Kidney (tissue), 22 donors: ENCODE measurements around the gene CCDC69. TPM values are rescaled to one million over a fixed set of nuclear protein-coding genes. Genes with fewer than 3 reads are reported as not detected.

Experiments used
- DNase-seq, 5 donors: peaks; one replicate each; pipeline ENCODE4 v3.0.0-alpha.2; 2013 to 2020
- FAIRE-seq: peaks from 2 replicates; lab custom pipeline; 2012; peaks lifted over from hg19 to GRCh38; lab: Jason Lieb, UNC
- H3K27ac ChIP-seq, 2 donors: one replicate each; pipeline ENCODE4 v1.7.0; 2013; ENCODE audit warnings: low read depth in 2 of 2, low read length in 2 of 2, inconsistent platforms in 1 of 2
- H3K27me3 ChIP-seq: one replicate; pipeline ENCODE4 v1.7.1; 2013; ENCODE audit warnings: low read length, inconsistent platforms; ENCODE audit not compliant: control insufficient read depth, insufficient read depth
- H3K36me3 ChIP-seq, 3 donors: one replicate each; pipeline versions ENCODE4 v1.7.0 to v1.7.1; 2013; ENCODE audit warnings: low read length in 3 of 3, control low read depth in 1 of 3, inconsistent platforms in 1 of 3; ENCODE audit not compliant: insufficient read depth in 3 of 3, control insufficient read depth in 2 of 3
- H3K4me1 ChIP-seq, 3 donors: one replicate each; pipeline versions ENCODE4 v1.7.0 to v1.7.1; 2013; ENCODE audit warnings: low read length in 3 of 3, inconsistent platforms in 1 of 3, low read depth in 1 of 3; ENCODE audit not compliant: control insufficient read depth in 2 of 3, insufficient read depth in 2 of 3
- H3K4me3 ChIP-seq, 3 donors: one replicate each; pipeline versions ENCODE4 v1.7.0 to v1.8.1; 2013; ENCODE audit warnings: low read length in 3 of 3, control low read depth in 1 of 3, inconsistent platforms in 1 of 3
- H3K9ac ChIP-seq, 3 donors: one replicate each; pipeline versions ENCODE4 v1.7.0 to v1.7.1; 2013; ENCODE audit warnings: low read length in 3 of 3, control low read depth in 1 of 3, inconsistent platforms in 1 of 3
- H3K9me3 ChIP-seq, 3 donors: one replicate each; pipeline versions ENCODE4 v1.7.0 to v1.7.1; 2013; ENCODE audit warnings: low read length in 3 of 3, control low read depth in 1 of 3, inconsistent platforms in 1 of 3; ENCODE audit not compliant: control insufficient read depth in 2 of 3, insufficient read depth in 1 of 3
- intact Hi-C: fragments of 100-400 bp; cut with DNase I; formaldehyde crosslinking; loops from one replicate; pipeline ENCODE4 v1.11.1; 2022
- long read RNA-seq, 10 donors: library from polyadenylated mRNA in 1 of 10; unstranded in 1 of 10; transcript quantifications; one replicate each; pipeline ENCODE4 v2.0.0 and lab custom pipeline, GENCODE V29; 2021 to 2026
- polyA plus RNA-seq: library from polyadenylated mRNA; stranded (reverse); fragments of 350-450 nt; fragmentation: Illumina TruSeq; extraction: RNeasy Lipid Tissue Mini Kit (QIAGEN cat#74804); gene quantifications from one replicate; pipeline ENCODE4 v1.2.3, GENCODE V29; 2014; ENCODE audit warnings: low read depth, low replicate concordance; ENCODE audit not compliant: insufficient read depth
- total RNA-seq: library from RNA; stranded (reverse); fragmentation: NEBNext Ultra II Directional; extraction: Animal tissue kit (Norgen Biotek cat#: 25700); gene quantifications from one replicate; pipeline ENCODE4 v1.2.1, GENCODE V29; 2021
- TF ChIP-seq, protein P1 (sequence below): IDR thresholded peaks from 3 replicates; pipeline ENCODE4 v1.5.1; 2012; ENCODE audit warnings: mild to moderate bottlenecking, moderate library complexity, borderline replicate concordance; ENCODE audit not compliant: insufficient read depth; ENCODE audit errors: extremely low read depth
- donor health status: control.
- donor health status: control.
- donor health status: control.
- donor health status: control.
- donor health status: control.
- donor health status: DM: yes; HTN: yes; CAD: no.
- donor health status: Normal renal cell carcinoma (clear cell type).

The CCDC69 gene, protein sequence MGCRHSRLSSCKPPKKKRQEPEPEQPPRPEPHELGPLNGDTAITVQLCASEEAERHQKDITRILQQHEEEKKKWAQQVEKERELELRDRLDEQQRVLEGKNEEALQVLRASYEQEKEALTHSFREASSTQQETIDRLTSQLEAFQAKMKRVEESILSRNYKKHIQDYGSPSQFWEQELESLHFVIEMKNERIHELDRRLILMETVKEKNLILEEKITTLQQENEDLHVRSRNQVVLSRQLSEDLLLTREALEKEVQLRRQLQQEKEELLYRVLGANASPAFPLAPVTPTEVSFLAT
- total RNA-seq (22.8 TPM), polyA plus RNA-seq (11.1 TPM)
- long read RNA-seq, donor 1 = 0 reads
- long read RNA-seq, donor 2, partial matches to known transcripts = 0 of 2 reads
- long read RNA-seq, donor 2, other reads (novel, unspliced or antisense) = 0 of 2 reads
- long read RNA-seq, donor 3, partial matches to known transcripts = 0 of 1 reads
- long read RNA-seq, donor 3, other reads (novel, unspliced or antisense) = 0 of 1 reads
- long read RNA-seq, donor 4 = 0 reads
- long read RNA-seq, donor 5 = 0 reads
- long read RNA-seq, donor 6 = 0 reads
- long read RNA-seq, donor 7, transcript CCDC69-201 (9 exons, 3,451 nt) = major isoform, 10 of 21 reads
- long read RNA-seq, donor 7, partial matches to known transcripts = 1 of 21 reads
- long read RNA-seq, donor 7, other reads (novel, unspliced or antisense) = 10 of 21 reads
- long read RNA-seq, donor 8 = 0 reads
- long read RNA-seq, donor 9 = 0 reads
- long read RNA-seq, donor 10, partial matches to known transcripts = 0 of 1 reads
- long read RNA-seq, donor 10, other reads (novel, unspliced or antisense) = 0 of 1 reads

DNA sequence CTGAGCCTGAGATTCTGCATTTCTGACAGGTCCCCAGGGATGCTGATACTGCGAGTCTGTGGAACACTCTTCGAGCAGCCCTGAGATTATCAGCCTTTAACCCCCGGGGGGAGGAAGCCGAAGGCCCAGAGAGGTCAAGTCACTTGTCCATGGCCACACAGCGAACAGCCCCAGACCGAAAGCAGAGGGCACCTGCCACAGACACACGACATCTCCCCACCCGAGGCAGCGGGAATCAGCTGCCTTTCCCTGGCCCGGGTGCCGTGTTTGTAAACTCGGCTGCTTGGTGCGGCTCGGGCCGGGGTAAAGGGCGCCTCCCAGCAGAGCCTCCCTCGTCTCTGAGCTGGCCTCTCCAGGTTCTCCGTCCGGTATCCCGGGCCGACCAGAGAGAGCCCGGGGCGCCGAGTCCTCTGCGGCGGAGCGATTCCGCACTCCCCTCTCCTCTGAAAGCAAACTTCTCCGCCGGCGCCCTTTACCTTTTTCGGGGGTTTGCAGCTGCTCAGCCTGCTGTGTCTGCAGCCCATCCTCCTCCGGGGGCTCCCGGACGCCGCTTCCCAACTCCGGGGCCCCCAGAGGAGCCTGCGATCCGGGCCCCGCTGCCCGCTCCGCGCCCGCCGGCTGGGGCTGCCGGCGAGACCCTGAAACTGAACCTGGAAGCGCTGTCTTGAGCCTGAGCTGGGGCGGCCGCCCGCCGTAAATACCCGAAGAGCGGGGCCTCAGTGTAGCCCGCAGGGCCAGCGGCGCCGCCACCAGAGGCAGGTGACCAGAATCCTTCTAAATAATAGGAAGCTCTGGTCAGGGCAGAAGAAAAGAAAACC lies at the start of gene CCDC69:
TSS of gene CCDC69 (minus strand) at position 646 of the 818 bp plus-strand sequence. CDS start at position 524, 122 bp downstream.
- H3K27ac ChIP-seq = peak within 1 kb of the TSS; percentile 22 to 73
- H3K36me3 ChIP-seq = no peaks in the 10 kb centered on the region
- H3K9me3 ChIP-seq = no peaks in the 10 kb centered on the region
- DNase-seq (peak; percentile 72 to 91 (median 89)), FAIRE-seq (no peak)
- intact Hi-C loops = no loop called here
- H3K4me3 ChIP-seq = peak within 1 kb of the TSS; percentile 26 to 70 (median 66)
- peaks cover 0 to 5% (median 0%) of the 10 kb centered on the region in 3 donors for H3K4me1 ChIP-seq
- H3K9ac ChIP-seq = peak within 1 kb of the TSS in 2 of 3 donors; percentile 48 to 49
- TF ChIP-seq, protein P1, sequence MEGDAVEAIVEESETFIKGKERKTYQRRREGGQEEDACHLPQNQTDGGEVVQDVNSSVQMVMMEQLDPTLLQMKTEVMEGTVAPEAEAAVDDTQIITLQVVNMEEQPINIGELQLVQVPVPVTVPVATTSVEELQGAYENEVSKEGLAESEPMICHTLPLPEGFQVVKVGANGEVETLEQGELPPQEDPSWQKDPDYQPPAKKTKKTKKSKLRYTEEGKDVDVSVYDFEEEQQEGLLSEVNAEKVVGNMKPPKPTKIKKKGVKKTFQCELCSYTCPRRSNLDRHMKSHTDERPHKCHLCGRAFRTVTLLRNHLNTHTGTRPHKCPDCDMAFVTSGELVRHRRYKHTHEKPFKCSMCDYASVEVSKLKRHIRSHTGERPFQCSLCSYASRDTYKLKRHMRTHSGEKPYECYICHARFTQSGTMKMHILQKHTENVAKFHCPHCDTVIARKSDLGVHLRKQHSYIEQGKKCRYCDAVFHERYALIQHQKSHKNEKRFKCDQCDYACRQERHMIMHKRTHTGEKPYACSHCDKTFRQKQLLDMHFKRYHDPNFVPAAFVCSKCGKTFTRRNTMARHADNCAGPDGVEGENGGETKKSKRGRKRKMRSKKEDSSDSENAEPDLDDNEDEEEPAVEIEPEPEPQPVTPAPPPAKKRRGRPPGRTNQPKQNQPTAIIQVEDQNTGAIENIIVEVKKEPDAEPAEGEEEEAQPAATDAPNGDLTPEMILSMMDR = no peak
- no peaks in the 10 kb centered on the region for H3K27me3 ChIP-seq

DNA sequence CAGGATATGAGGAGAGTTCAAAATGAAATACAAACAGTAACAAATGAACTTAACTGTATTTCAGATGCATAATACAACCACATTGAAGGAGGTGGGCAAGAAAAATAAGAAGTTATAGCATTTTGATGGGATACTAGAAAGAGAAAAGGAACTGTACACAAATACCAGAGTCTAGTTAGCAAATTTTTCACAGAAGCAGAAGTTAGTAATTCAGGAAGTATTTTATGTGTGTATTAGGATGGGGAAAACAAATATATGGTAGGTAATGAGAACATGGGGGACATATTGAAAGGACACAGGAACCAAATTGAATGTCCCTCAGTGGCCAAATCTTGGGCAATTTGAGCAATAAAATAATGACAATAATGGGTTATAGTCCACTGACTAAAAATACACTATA lies 47.4 kb upstream of the CCDC69 start:
- no peak for FAIRE-seq
- TF ChIP-seq, protein P1 = no peak
- no peak overlapping the region for H3K9ac ChIP-seq

DNA sequence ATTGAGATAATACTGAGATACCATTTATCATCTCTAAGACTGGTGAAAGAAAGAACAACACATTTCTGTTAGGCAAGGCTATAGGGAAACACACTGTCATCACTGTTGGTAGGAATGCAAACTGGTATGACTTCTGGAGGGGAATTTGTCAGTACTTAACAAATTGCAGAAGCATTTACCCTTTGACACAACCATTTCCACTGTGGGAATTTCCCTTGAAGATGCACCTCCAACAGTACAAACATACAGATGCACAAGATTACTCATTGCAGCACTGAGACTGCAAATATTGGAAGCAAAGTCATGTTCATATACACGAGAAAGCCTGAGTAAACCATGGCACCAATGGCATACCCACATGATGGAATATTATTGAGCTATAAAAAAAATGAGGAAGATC lies 46.7 kb upstream of the CCDC69 start:
- intact Hi-C loops = no loop called here
- no peaks in the 10 kb centered on the region for H3K9me3 ChIP-seq
- DNase-seq (no peak), FAIRE-seq (no peak)
- H3K4me1 ChIP-seq = no peaks in the 10 kb centered on the region
- H3K36me3 ChIP-seq = peaks cover 0 to 12% (median 11%) of the 10 kb centered on the region in 3 donors
- H3K27ac ChIP-seq = no peak overlapping the region
- no peak overlapping the region for H3K4me3 ChIP-seq
- no peak overlapping the region for H3K9ac ChIP-seq
- TF ChIP-seq, protein P1 = no peak
- no peaks in the 10 kb centered on the region for H3K27me3 ChIP-seq

More for the DNA sequence above, 47.4 kb upstream of the CCDC69 start:
- H3K4me1 ChIP-seq = no peaks in the 10 kb centered on the region
- no peaks in the 10 kb centered on the region for H3K9me3 ChIP-seq
- no peak overlapping the region for H3K27ac ChIP-seq
- intact Hi-C loops = no loop called here
- H3K27me3 ChIP-seq = no peaks in the 10 kb centered on the region
- DNase-seq = no peak
- H3K36me3 ChIP-seq = peaks cover 0 to 12% (median 11%) of the 10 kb centered on the region in 3 donors
- no peak overlapping the region for H3K4me3 ChIP-seq
